ENCODE measurements around the gene BEST1. TPM values are rescaled to one million over a fixed set of nuclear protein-coding genes. Genes with fewer than 3 reads are reported as not detected.
A peak's percentile ranks its signal among the peaks of the same experiment; 100 is the strongest.

BEST1 gene
- total and polyA plus RNA-seq, 2 of the 13 experiments (the other 11 are each of a cell fraction or from before 2014, with no cell fraction given) = 0.09 to 0.65 TPM

GRCh38 chr11:62010935-62011528, 60.9 kb downstream of the BEST1 start (continued):
- TF ChIP-seq TBX2 (CRISPR knock-in tag; IDR thresholded peaks at IDR 0.05; ENCODE audit: borderline replicate concordance) (peak; percentile 50; the same call in 1 of the 2 replicates), POLR2AphosphoS5 (IDR thresholded peaks at IDR 0.05; ENCODE audit: low read depth, low read length) (no peak), ZMAT5 (CRISPR knock-in tag; IDR thresholded peaks at IDR 0.05; ENCODE audit: borderline replicate concordance, low read depth) (no peak), ZSCAN12 (CRISPR knock-in tag; IDR thresholded peaks at IDR 0.05) (no peak), ZNF644 (CRISPR knock-in tag; IDR thresholded peaks at IDR 0.05; ENCODE audit: low read depth) (peak; percentile 12; the same call in 1 of the 2 replicates), CBX5 (CRISPR knock-in tag; IDR thresholded peaks at IDR 0.05; ENCODE audit: borderline replicate concordance) (no peak), NR2F6 (IDR thresholded peaks at IDR 0.05) (peak; percentile 85), NR2F6 (CRISPR knock-in tag; IDR thresholded peaks at IDR 0.05) (peak; percentile 69; the same call in 1 of the 2 replicates), TEF (CRISPR knock-in tag; IDR thresholded peaks at IDR 0.05) (no peak), BRF2 (CRISPR knock-in tag; IDR thresholded peaks at IDR 0.05) (no peak), HDAC2 (CRISPR knock-in tag; IDR thresholded peaks at IDR 0.05) (0 out of 2 replicates have a peak, but pooled peaks have one; percentile 13), KIAA2018 (CRISPR knock-in tag; IDR thresholded peaks at IDR 0.05; ENCODE audit: borderline replicate concordance) (no peak), IKZF1 (IDR thresholded peaks at IDR 0.05) (no peak), ZNF703 (CRISPR knock-in tag; IDR thresholded peaks at IDR 0.05; ENCODE audit: borderline replicate concordance) (no peak), HMG20B (CRISPR knock-in tag; conservative IDR thresholded peaks at IDR 0.05) (no peak), HOMEZ (CRISPR knock-in tag; IDR thresholded peaks at IDR 0.05; ENCODE audit: low read depth) (no peak), FOXO4 (CRISPR knock-in tag; conservative IDR thresholded peaks at IDR 0.05) (no peak)
